Fibroblast of pulmonary artery (primary cell): ENCODE measurements around the gene CLDN20.

Experiments used
- DNase-seq: peaks from one replicate; pipeline ENCODE4 v3.0.0-alpha.2; 2010; ENCODE audit warnings: low read depth
- H3K4me3 ChIP-seq: replicated peaks from 2 replicates; pipeline ENCODE4 v1.5.1; 2011; ENCODE audit warnings: low read depth, mild to moderate bottlenecking, control low read depth, low read length, moderate library complexity
- TF ChIP-seq, protein P1 (sequence below): IDR thresholded peaks from 2 replicates; pipeline ENCODE4 v1.5.1; 2011; ENCODE audit warnings: mild to moderate bottlenecking, control low read depth, low read length, inconsistent platforms; ENCODE audit errors: missing control alignments

The CLDN20 gene

DNA sequence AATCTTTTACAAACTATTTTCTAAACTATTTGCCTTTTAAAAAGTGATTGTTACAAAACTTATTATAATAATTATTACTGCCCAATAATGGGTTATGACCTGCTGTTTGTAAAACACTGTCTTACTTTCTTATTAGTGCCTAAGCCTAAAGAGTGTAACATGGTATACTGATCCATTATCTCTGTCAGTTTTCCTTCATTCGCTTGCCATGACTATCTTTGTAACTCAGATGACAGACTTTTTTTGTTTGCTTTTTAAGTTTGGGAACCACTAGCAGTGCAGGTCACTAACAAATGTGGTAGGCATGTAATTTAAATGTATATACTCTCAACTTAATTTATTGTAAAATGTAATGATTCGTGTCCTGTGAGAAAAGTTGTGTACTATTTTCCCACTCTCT lies 60.4 kb downstream of the CLDN20 start:
- DNase-seq: no peak
- H3K4me3 ChIP-seq: no peak overlapping the region
- TF ChIP-seq, protein P1, sequence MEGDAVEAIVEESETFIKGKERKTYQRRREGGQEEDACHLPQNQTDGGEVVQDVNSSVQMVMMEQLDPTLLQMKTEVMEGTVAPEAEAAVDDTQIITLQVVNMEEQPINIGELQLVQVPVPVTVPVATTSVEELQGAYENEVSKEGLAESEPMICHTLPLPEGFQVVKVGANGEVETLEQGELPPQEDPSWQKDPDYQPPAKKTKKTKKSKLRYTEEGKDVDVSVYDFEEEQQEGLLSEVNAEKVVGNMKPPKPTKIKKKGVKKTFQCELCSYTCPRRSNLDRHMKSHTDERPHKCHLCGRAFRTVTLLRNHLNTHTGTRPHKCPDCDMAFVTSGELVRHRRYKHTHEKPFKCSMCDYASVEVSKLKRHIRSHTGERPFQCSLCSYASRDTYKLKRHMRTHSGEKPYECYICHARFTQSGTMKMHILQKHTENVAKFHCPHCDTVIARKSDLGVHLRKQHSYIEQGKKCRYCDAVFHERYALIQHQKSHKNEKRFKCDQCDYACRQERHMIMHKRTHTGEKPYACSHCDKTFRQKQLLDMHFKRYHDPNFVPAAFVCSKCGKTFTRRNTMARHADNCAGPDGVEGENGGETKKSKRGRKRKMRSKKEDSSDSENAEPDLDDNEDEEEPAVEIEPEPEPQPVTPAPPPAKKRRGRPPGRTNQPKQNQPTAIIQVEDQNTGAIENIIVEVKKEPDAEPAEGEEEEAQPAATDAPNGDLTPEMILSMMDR: no peak

DNA sequence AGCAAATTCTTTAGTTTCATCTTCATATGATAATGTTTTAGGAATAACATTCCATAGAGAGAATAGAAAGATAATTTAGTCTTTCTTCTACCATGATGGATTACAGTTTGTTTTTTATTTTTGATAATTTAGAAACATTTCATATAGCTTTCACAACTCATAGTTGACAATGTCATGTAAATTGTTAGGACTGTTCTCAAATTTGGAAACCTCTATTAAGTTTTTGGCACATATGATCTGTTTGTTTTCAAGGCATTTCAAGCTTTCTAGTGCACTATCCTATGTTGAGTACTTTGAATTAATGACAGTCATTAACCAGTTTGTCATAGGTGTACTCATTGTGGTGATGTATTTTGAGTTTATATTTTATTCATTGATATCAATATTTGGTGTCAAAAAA lies 61.2 kb downstream of the CLDN20 start:
- no peak overlapping the region for H3K4me3 ChIP-seq
- no peak for DNase-seq
- TF ChIP-seq, protein P1: no peak

DNA sequence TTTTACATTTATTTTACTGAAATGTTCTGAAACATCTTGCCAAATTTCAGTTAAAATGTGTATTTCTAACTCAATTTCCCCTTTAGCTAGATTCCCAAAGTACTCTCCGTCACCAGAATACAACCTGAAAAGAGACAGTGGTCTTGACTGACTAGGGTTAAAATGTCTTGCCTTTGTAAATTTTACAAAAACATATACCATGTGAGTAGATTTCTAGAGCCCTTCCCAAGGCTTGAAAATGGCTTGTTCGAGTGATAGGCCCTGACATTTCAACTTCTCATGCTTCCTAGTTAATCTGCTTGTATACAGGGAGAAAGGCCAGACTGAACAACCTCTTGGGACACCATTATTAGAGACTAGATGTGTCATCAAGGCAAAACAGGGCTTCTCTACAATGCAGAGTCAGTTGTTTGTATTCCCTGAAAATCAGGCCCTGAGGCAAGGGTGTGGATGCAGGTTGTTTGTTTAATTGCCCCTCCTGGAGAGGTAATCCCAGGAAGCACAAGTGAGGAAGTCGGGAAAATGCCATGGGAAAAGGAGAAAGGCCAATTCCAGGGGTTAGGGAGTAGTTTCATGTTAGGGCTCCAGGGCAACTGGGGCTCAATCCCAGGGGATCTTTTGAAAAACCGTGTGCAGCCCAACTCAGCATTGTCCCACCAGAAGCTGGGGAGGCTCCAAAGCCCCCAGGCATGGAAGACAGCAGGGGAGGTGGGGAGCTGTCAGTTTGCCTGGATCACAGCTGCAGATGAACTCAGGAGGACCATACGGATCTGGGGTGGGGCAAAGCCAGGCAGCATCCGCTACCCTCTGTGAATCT lies 62.1 kb downstream of the CLDN20 start:
- no peak overlapping the region for H3K4me3 ChIP-seq
- TF ChIP-seq, protein P1: no peak
- no peak for DNase-seq
